ENCODE measurements around the gene C10orf90. TPM values are rescaled to one million over a fixed set of nuclear protein-coding genes. Genes with fewer than 3 reads are reported as not detected.

C10orf90 gene
- polyA plus RNA-seq, 3 donors = not detected

GRCh38 chr10:126538439-126539135 is 131.9 kb downstream of the C10orf90 start:
- Histone ChIP-seq H4K20me1 (ENCODE audit: insufficient read depth, low read length) (no peaks in the 10 kb centered on the region), H3K36me3 (replicated peaks in 1 of 2; ENCODE audit: control insufficient read depth in 1 of 2, insufficient read depth in 2 of 2, low read length in 2 of 2) (no peaks in the 10 kb centered on the region), H2AFZ (ENCODE audit: insufficient read depth, low read depth, low read length, poor library complexity, severe bottlenecking) (no peak overlapping the region), H3K27me3 (ENCODE audit: control insufficient read depth in 2 of 2, insufficient read depth in 2 of 2, low read length in 2 of 2) (no peaks in the 10 kb centered on the region), H3K4me2 (replicated peaks; ENCODE audit: extremely low read depth, low read length, poor library complexity, severe bottlenecking) (no peak overlapping the region), H3K27ac (ENCODE audit: low read depth in 1 of 2, low read length in 2 of 2) (no peak overlapping the region), H3K4me1 (ENCODE audit: control insufficient read depth in 1 of 2, insufficient read depth in 2 of 2, low read length in 2 of 2) (no peaks in the 10 kb centered on the region), H3K79me2 (ENCODE audit: insufficient read depth, low read length) (no peaks in the 10 kb centered on the region), H3K9ac (ENCODE audit: insufficient read depth, low read length, poor library complexity, severe bottlenecking) (no peak overlapping the region), H3K9me3 (replicated peaks in 1 of 2; ENCODE audit: control insufficient read depth in 1 of 2, insufficient read depth in 1 of 2, low read length in 2 of 2) (no peaks in the 10 kb centered on the region), H3K4me3 (replicated peaks in 1 of 3; ENCODE audit: low read depth in 2 of 3, low read length in 3 of 3) (no peak overlapping the region)
- no peaks in the 10 kb centered on the region for H3K4me1 Mint-ChIP-seq
- intact Hi-C loops (cut with micrococcal nuclease) = no loop called here
- TF ChIP-seq CTCF (IDR thresholded peaks at IDR 0.05) = no peak
- no peak overlapping the region for H3K4me3 Mint-ChIP-seq
- WGBS (ENCODE audit: insufficient coverage) = 100% methylated on average over 2 of the region's 5 CpGs
- H3K27ac Mint-ChIP-seq = no peak overlapping the region
- H3K27me3 Mint-ChIP-seq (ENCODE audit: low read depth in 3 of 3) = peaks cover 0 to 5% (median 0%) of the 10 kb centered on the region in 3 donors
- peaks cover 0 to 11% (median 1%) of the 10 kb centered on the region in 7 donors for H3K9me3 Mint-ChIP-seq
- no peaks in the 10 kb centered on the region for H3K36me3 Mint-ChIP-seq
- no peak for DNase-seq

- Mint-ChIP-seq H3K4me1 (no peaks in the 10 kb centered on the region), H3K27ac (no peak overlapping the region), H3K36me3 (no peaks in the 10 kb centered on the region), H3K9me3 (peaks cover 0 to 14% (median 1%) of the 10 kb centered on the region in 7 donors), H3K27me3 (ENCODE audit: low read depth in 3 of 3) (peaks cover 0 to 5% (median 2%) of the 10 kb centered on the region in 3 donors), H3K4me3 (no peak overlapping the region)
- WGBS (ENCODE audit: insufficient coverage) = 92% methylated on average over 3 of the region's 3 CpGs
- H3K4me1 ChIP-seq (ENCODE audit: control insufficient read depth in 1 of 2, insufficient read depth in 2 of 2, low read length in 2 of 2) = no peaks in the 10 kb centered on the region
- no peaks in the 10 kb centered on the region for H4K20me1 ChIP-seq (ENCODE audit: insufficient read depth, low read length)
- H3K4me2 ChIP-seq (replicated peaks; ENCODE audit: extremely low read depth, low read length, poor library complexity, severe bottlenecking) = no peak overlapping the region
- no peak overlapping the region for H3K9ac ChIP-seq (ENCODE audit: insufficient read depth, low read length, poor library complexity, severe bottlenecking)
- H3K9me3 ChIP-seq (replicated peaks in 1 of 2; ENCODE audit: control insufficient read depth in 1 of 2, insufficient read depth in 1 of 2, low read length in 2 of 2) = no peaks in the 10 kb centered on the region
- no peaks in the 10 kb centered on the region for H3K27me3 ChIP-seq (ENCODE audit: control insufficient read depth in 2 of 2, insufficient read depth in 2 of 2, low read length in 2 of 2)
- intact Hi-C loops (cut with micrococcal nuclease) = no loop called here
- no peak overlapping the region for H2AFZ ChIP-seq (ENCODE audit: insufficient read depth, low read depth, low read length, poor library complexity, severe bottlenecking)
- DNase-seq = no peak
- no peaks in the 10 kb centered on the region for H3K79me2 ChIP-seq (ENCODE audit: insufficient read depth, low read length)
- H3K36me3 ChIP-seq (replicated peaks in 1 of 2; ENCODE audit: control insufficient read depth in 1 of 2, insufficient read depth in 2 of 2, low read length in 2 of 2) = no peaks in the 10 kb centered on the region
- no peak overlapping the region for H3K4me3 ChIP-seq (replicated peaks in 1 of 3; ENCODE audit: low read depth in 2 of 3, low read length in 3 of 3)
- TF ChIP-seq CTCF (IDR thresholded peaks at IDR 0.05) = no peak
- no peak overlapping the region for H3K27ac ChIP-seq (ENCODE audit: low read depth in 1 of 2, low read length in 2 of 2)
These were observed 133.8 kb downstream of the C10orf90 start for GRCh38 chr10:126536656-126537055.
